Urothelium cell line (cell line): ENCODE results near the gene WNT4.
"Not testable (repeated sequence)": the region's sequence is repeated elsewhere in the genome, so short reads cannot be mapped to it uniquely, and the experiment has no call there.

ENCODE experiments used
- DNase-seq: peaks from one replicate; pipeline ENCODE4 v3.0.0; 2011; ENCODE audit warnings: low spot score, mixed read lengths
- FAIRE-seq: peaks from 2 replicates; lab custom pipeline; 2011; peaks lifted over from hg19 to GRCh38; lab: Jason Lieb, UNC

Gene WNT4

DNA sequence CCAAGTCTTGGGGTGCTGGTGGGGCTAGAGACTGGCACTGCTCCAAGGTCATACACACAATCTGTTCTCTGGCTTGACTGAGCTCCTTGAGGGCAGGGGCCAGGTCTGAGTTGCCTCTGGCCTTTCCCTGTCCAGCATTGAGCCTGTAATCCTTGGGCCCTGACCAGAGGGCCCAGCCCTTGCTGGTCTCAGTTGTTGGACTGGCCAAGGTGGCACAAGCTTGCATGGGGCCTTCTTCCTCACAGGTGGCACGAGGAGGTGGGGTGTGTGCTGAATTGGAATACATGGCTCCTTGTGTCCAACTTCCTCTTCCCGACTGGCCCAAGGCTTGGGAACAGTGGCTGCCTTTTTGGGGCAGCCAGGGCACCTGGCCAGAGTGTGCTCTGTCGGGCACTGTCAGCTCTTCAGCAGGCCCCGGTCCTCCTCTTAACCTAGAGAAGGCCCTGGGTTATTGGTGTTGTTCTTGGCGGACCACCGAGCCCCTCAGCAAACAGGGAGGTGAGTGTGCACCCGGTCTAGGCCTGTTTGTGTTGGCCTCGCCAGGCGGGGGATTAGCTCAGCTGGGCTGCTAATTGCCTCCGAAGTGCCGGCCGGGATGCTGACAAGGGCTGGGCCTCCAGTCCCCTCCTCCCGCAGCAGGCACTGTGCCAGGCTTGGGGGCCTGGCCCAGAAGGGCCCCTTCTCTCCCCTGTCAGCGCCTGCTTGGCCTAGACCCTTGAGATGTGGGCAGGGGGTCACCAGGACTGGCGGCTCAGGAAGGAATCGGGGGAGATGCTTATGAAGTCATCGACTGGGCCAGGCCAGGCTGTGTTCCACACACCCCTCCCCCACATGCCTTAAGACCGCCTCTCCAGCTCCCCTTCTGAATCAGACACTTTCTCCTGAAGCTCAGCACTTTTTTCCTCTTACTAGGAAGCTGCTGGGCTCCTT is 28.5 kb downstream of the WNT4 start:
- DNase-seq, result no peak
- no peak for FAIRE-seq

DNA sequence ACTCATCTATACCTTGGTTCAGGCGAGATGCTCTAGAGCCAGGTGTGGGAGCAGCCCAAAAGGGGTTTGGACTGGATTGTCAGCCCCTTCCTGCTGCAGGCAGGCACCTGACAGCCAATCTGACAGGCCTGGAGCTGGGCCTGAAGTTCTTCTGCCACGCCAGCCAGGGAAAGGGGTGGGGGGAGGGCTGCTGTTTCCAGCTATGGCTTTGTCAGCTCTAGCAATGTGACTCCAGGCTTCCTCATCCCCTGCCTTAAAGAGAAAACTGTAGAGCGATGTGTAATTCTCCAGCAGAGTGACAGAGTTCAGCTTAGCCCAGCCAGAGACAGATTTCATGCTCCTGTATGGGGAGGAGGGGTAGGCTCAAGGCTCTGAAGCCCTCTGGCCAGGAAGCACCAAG is 30.3 kb downstream of the WNT4 start:
- FAIRE-seq, result no peak
- DNase-seq, result no peak

DNA sequence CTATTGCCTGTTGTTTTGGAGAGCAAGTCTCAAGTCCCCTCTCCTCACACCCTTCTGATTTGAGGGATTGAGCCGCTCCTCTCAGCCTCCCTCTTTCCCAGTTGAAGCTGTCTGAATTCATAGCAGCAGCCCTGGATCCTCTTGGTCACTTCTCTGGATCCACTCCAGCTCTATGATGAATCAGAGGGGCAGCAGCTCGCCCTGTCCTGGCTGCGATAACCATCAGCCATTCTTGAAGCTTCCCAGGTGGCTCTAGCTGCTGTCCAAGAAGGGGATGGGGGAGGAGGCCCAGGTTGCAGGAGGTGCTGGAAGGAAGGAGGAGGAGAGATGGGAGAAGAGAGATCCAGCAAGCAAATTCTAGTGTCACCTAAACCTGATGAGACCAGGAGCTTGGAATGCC is 31.3 kb downstream of the WNT4 start:
- no peak for FAIRE-seq
- no peak for DNase-seq

DNA sequence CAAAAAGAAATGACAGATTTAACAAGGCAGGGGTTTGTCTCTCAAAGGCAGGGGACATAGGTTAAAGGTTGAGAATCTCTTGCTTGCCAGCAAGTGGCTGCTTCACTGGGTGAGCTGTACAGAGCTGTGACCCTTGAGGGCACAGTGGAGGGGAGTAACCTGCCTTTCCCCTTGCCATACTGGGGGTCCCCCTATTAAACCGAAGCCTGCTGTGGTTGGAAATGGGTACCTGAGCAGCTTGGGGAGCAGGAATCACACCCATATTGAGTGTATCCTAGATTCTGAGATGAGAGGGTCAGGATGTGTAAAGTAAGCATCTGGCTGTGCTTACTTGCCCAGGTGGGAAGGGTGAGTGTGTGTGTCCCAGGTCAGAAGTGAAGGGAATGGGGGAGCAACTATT is 31.8 kb downstream of the WNT4 start:
- DNase-seq (no peak), FAIRE-seq (no peak)

DNA sequence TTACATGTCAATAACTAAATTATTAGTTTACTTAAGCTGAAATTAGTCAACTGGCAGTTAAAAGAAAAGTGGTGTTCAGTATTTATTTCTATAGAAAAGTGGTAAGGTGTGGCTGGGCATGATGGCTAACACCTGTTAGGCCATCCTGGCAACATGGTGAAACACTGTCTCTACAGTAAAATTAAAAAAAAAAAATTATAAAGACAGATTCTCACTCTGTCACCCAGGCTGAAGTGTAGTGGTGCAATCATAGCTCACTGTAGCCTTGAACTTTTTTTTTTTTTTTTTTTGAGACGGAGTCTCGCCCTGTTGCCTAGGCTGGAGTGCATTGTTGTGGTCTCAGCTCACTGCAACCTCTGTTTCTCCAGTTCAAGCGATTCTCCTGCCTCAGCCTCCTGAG is 32.9 kb downstream of the WNT4 start:
- no peak for DNase-seq
- FAIRE-seq, result no peak

DNA sequence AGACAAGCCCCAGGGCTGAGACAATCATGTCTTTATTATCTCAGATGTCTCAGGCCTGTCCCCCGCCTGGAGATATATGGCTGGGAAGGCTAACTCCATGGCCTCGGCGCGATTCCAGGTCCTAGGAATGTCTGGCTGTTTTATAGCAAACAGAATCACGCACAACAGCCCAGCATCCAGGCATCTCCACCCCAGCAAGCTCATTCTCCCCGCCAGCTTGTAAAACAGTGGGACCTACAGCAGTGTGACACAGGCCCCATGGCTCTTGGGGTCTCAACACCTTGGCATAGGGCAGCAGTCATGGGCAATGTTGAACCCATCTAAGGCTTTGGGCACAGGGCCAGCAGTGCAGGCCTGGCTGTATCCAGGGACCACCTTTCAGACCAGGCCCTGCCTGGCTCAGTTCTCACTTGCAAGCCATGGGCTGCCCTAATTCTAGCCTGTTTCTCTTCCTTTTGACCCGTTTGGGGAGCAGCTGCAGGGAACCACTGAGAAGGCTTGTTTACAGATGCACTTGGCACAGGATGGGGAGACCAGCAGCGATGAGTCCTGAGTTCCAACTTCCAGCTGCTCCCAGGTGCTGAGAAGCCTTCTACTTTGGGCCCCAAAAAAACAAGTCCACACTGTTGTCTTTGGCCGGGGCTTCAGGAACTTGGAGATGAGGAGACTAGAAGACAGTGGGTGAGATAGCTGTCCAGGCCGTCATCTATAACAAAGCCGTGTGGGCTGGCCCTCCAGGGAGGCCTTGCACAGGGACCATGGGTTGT is 34.4 kb downstream of the WNT4 start:
- no peak for FAIRE-seq
- DNase-seq, result no peak

DNA sequence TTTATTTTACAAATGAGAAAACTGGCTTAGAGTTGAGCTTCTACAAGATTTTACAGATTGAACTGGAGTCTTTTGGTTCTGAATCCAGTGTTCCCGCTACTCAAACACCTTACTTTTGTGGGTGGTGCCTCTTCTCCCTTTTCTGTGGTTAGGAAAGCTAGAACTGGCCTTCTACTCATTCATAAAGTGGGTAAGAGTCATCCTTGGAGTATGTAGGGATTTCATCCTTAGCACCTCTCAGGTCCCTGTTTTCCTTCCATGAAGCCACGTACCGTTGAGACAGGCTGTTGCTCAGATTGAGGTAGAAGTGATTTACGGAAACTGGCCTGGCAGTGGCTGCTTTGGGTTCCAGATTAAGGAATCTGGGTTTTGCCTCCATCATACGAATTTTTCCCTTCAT is 35.8 kb downstream of the WNT4 start:
- no peak for FAIRE-seq

DNA sequence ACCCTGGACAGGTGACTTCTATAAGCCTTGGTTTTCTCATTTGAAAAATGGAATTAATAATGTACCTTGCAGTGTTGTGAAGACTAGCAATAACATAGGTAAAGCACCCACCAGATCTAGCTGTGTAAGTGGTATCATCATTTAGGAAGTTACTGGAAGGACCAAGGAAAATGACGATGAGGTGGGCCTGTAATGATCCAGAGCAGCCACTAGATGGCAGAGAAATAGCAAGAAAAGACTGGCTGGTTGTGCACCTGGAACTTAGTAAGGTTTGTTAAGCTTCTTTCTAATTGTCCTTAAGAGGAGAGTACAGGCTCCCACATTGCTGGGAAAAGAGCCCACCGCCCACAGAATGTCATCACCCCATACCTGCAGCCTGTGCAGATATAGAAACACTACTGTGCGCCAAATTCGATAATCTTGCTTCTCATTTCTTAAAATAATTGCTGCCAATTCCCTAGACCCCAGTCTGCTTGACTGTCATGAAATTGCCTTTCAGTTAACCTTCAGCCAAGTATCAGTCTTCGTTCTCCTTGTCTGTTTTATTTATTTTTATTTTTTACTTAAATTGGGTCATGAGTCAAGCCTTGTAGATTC is 37.2 kb downstream of the WNT4 start:
- DNase-seq (peak; percentile 59), FAIRE-seq (no peak)

More for the DNA sequence above, 35.8 kb downstream of the WNT4 start:
- DNase-seq, result no peak

DNA sequence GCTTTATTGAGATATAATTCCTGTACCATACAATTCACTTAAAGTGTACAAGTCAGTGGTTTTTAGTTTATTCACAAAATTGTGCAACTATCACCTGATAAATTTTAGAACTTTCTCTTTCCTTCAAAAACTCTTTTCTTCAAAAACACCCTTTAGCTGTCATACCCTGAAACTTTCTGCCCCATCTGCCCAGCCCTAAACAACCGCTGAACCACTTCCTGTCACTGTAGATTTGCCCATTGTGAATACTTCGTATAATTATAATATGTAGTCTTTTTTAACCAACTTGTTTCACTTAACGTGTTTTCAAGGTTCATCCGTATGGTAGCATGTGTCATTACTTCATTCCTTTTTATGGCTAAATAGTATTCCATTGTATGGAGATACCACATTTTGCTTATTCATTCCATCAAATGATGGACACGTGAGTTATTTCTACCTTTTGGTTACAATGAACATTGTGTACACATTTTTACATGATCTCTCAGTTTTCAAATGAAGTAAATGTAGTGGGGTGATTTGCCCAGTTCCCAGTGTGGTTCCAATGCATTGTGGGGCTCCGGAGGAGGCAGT is 37.9 kb downstream of the WNT4 start:
- FAIRE-seq, result no peak
- no peak for DNase-seq

DNA sequence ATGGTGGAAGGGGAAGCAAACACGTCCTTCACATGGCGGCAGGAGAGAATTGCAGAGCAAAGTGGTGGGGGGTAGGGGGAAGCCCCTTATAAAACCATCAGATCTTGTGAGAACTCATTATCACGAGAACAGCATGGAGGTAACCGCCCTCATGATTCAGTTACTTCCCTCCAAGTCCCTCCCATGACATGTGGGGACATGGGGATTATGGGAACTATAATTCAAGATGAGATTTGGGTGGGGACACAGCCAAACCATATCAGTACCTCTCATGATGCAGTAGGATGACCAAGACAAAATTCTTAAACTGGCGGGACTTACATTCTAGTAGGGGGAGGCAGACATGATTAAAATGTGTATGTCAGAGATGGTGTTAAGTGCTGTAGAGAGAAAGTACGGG is 38.8 kb downstream of the WNT4 start:
- no peak for DNase-seq
- FAIRE-seq, result no peak

DNA sequence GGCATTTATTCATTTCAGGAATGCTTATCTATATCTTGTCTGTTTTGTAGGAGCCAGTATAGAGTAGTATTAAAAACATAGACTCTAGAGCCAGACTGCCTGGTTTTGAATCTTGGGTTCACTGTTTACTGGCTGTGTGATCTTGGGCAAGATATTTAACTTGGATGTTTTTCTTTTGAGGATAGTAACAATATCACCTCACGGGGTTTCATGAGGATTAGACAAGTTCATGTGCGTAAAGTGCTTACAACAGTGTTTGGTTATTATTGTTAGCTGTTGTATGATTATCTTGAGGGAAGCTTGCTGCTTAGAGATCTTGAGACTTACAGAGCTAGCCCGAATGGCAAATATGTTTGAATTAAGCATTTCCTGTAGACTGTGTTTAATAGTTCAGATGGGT is 40.2 kb downstream of the WNT4 start:
- DNase-seq (no peak), FAIRE-seq (no peak)

DNA sequence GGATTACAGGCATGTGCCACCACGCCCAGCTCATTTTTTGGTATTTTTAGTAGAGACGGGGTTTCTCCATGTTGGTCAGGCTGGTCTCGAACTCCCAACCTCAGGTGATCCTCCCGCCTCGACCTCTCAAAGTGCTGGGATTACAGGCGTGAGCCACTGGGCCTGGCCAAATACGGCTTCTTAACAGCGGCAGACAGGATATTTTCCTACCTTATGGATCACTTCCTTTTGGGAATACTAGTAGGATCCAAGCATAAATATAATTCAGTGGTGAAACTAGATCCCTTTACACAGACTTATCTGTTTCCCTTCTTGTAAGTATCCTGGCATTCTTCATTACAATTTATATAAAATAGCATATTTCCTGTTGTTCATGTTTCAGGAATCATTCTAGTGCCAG is 40.9 kb downstream of the WNT4 start:
- DNase-seq (no peak), FAIRE-seq (no peak)

DNA sequence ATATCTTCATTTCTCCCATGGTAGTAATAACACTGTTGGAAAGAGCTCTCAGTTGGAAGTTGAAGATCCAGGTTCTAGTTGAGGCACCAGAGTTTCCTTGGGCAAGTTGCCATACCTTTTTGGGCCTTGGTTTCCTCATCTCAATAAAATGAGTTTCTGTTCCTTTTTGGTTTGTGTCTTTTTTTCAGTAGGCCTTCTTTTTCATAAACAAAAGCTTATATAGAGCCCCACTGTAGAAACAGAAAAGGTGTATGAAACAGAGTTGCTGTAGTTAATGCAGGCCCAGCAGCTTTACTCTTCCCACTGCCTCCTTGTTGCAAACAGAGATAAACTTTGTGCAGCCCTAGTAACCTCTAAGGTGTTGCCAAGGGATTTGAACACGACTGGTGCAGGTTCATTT is 41.7 kb downstream of the WNT4 start:
- FAIRE-seq, result no peak
- no peak for DNase-seq

DNA sequence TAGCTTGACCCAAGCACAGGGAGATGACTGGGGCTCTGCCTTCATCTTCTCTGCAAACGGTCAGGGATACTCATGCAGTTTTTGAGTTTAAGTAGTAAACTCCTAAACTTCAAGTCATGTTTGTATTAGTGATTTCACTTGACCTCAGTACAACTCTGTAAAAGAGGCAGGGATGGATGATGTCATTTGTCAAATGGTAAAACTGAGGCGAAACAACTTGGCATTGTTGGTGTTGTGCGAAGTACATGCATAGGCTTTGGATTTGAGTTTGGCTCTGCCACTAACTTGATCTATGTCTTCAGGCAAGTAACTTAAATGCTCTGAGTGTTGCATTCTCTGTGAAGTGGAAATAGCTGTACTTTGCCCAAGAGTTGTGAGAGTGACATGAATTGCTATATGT is 42.7 kb downstream of the WNT4 start:
- DNase-seq, result no peak
- FAIRE-seq, result no peak

DNA sequence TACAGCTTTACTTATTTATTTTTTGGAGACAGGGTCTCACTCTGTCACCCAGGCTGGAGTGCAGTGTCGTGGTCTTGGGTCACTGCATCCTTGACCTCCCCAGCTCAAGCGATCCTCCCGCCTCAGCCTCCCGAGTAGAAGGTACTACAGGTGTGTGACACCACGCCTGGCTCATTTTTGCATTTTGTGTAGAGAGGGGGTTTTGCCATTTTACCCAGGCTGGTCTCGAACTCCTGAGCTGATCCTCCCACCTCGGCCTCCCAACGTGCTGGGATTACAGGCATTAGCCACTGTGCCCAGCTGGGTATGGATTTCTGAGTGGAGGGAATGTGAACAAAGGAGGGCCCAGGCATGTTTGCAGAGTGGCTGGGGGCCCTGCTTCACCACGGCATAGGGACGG is 44.1 kb downstream of the WNT4 start:
- FAIRE-seq (no peak), DNase-seq (no peak)

DNA sequence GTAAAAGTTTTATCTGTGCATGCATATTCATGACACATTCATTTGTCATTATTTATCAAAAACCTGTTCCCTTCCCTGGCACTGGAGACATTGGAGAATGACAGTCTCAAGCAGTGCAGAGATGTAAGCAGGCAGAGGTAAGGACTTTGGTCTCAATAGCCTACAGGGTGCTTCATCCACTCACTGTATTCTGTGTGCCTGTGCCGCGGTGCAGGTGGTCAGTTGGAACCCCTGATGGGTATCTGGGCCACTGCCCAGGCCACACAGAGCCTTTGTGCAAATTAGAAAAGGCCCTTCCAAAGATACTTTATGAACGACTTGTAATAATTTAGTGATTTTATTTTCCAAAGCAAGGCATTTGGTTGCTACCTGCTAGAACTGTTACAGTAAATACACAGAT is 46.4 kb downstream of the WNT4 start:
- DNase-seq, result no peak
- FAIRE-seq, result no peak

DNA sequence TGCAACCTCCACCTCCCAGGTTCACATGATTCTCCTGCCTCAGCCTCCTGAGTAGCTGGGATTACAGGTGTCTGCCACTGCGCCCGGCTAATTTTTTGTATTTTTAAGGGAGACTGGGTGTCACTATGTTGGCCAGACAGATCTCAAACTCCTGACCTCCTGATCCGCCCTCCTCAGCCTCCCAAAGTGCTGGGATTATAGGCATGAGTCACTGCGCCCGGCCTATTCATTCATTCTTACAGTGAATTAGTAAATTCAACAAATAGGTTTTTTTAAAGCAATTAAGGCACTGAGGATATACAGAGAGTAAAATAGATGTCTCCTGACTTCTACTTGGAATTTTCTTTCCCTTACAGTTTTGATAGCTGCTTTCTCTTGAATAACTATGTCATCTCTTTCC is 46.9 kb downstream of the WNT4 start:
- no peak for DNase-seq
- FAIRE-seq, result no peak

DNA sequence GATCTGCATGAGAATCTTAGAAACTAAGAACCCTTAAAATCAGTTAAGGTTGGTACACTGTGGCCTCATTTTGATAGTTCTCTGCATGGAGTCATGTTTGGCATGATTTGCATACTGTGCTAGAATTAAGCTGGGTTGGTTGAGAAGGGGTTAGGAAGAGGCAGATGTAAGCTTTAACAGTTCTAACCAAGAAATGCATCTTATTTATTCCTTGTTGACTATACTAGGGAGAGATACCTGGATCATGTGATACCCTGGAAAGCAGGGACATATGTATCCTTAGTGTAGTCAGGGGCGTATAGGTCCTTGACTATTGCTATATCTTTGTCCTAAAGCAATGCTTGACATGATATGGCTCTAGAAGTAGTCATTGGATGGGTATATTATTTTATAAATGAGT is 49.4 kb downstream of the WNT4 start:
- FAIRE-seq (no peak), DNase-seq (no peak)

DNA sequence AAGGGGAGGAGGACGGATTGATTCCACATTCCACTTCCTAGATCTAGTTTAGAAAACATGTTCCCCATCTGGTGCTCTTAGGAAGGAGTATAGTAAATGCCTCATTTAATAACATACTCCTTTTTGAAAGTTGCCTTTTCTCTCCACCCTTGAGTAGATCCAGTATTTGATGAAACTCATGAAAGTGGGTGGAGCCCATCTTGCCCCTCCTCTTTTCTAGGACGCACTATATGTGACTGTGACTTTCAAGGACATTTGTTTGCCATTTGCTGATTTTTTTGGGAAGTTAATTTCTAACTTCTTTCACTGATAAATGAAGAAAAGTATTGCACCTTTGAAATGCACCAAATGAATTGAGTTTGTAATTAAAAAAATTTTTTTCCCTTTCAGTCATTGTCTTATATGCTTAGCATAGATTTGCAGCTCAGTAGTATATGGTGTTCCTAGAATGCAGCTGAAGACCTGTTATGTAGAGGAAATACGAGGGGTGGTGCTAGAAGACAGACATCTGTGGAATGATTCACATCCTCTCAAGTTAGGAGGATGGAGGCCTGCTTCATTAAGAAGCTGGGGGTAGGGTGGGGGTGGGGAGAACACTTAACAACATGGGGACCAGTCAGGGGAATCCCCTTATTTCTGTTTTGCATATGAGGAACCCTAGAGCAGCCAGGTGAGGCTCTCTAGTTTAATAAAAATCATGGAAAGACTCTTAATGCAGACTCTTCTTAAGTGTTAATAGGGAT is 50.7 kb downstream of the WNT4 start:
- not testable (repeated sequence) for DNase-seq, FAIRE-seq

DNA sequence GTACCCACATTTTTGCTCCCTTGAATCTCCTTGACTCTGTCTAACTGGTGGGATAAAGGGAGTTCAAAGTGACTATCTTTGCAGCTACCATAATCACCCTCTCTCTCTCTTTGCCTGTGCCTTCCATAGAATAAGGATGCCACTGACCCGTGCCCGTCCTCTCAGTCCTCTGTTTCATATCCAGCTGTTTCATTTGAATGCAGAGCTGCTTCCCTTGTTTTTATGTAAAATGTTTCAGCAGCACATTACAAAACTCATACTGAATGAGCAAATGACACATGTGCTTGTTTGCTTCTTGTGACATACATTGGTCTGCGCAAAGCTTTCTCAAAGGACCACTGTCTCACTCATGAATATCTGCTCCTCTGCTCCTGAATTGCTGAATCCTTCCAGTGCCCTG is 52.0 kb downstream of the WNT4 start:
- FAIRE-seq (no peak), DNase-seq (no peak)

DNA sequence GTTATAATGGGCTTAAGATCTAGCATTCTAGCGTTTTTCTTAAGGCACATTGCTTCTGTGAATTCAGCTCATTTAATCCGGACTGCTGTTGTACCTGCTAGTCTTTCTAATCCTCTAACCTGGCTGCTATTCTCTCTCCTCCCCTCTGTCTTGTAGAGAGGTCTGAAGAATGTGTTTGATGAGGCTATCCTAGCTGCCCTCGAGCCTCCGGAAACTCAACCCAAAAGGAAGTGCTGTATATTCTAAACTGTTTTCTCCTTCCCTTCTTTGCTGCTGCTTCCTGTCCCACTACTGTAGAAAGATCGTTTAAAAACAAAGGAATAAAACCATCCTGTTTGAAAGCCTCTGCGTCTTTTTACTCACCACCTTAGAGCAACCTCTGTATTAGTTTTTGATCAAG is 53.1 kb downstream of the WNT4 start:
- FAIRE-seq (no peak), DNase-seq (no peak)
